ENCODE measurements around the gene MYO18A. TPM values are rescaled to one million over a fixed set of nuclear protein-coding genes. Genes with fewer than 3 reads are reported as not detected.

MYO18A gene
- total RNA-seq, 2 donors from 2014 or later, result 106 to 332 TPM

- H3K36me3 ChIP-seq, result no peaks in the 10 kb centered on the region
- no peaks in the 10 kb centered on the region for H3K27me3 ChIP-seq (replicated peaks; ENCODE audit: insufficient read depth)
- H3K9me3 ChIP-seq, result no peaks in the 10 kb centered on the region
- no peak for ATAC-seq (ENCODE audit: insufficient number of reproducible peaks, low FRiP score, low read depth)
- no peak for TF ChIP-seq CTCF (IDR thresholded peaks at IDR 0.05)
- DNase-seq (ENCODE audit: low spot score), result no peak
- H3K4me1 ChIP-seq (ENCODE audit: control insufficient read depth in 1 of 2, low read depth in 2 of 2), result peaks cover 22 to 48% of the 10 kb centered on the region in 2 donors
- peak overlapping the region; percentile 82 for H3K4me3 ChIP-seq
- H3K27ac ChIP-seq, result peak overlapping the region; percentile 66 to 85
Measured at GRCh38 chr17:29179232-29180033, 765 bp downstream of the MYO18A start.

- Histone ChIP-seq H3K4me3 (peak overlapping the region; percentile 82), H3K36me3 (no peaks in the 10 kb centered on the region), H3K9me3 (no peaks in the 10 kb centered on the region), H3K27me3 (replicated peaks; ENCODE audit: insufficient read depth) (no peaks in the 10 kb centered on the region), H3K4me1 (ENCODE audit: control insufficient read depth in 1 of 2, low read depth in 2 of 2) (peaks cover 22 to 48% of the 10 kb centered on the region in 2 donors), H3K27ac (peak overlapping the region; percentile 66 to 85)
- ATAC-seq (ENCODE audit: insufficient number of reproducible peaks, low FRiP score, low read depth) (no peak), DNase-seq (ENCODE audit: low spot score) (no peak)
- no peak for TF ChIP-seq CTCF (IDR thresholded peaks at IDR 0.05)
Measured at GRCh38 chr17:29178750-29179231, 1.4 kb downstream of the MYO18A start.

GRCh38 chr17:29177871-29178749 is 2.1 kb downstream of the MYO18A start:
- Histone ChIP-seq H3K4me3 (peak overlapping the region; percentile 82), H3K36me3 (no peaks in the 10 kb centered on the region), H3K27ac (peak overlapping the region; percentile 66 to 85), H3K27me3 (replicated peaks; ENCODE audit: insufficient read depth) (no peaks in the 10 kb centered on the region), H3K9me3 (no peaks in the 10 kb centered on the region), H3K4me1 (ENCODE audit: control insufficient read depth in 1 of 2, low read depth in 2 of 2) (peaks cover 22 to 48% of the 10 kb centered on the region in 2 donors)
- DNase-seq (ENCODE audit: low spot score) (no peak), ATAC-seq (ENCODE audit: insufficient number of reproducible peaks, low FRiP score, low read depth) (no peak)
- no peak for TF ChIP-seq CTCF (IDR thresholded peaks at IDR 0.05)

GRCh38 chr17:29177541-29177870 is 2.7 kb downstream of the MYO18A start:
- Histone ChIP-seq H3K27me3 (replicated peaks; ENCODE audit: insufficient read depth) (no peaks in the 10 kb centered on the region), H3K9me3 (no peaks in the 10 kb centered on the region), H3K4me1 (ENCODE audit: control insufficient read depth in 1 of 2, low read depth in 2 of 2) (peaks cover 22 to 48% of the 10 kb centered on the region in 2 donors), H3K27ac (peak overlapping the region in 1 of 2 donors; percentile 85), H3K4me3 (no peak overlapping the region), H3K36me3 (no peaks in the 10 kb centered on the region)
- TF ChIP-seq CTCF (IDR thresholded peaks at IDR 0.05), result no peak
- DNase-seq (ENCODE audit: low spot score) (no peak), ATAC-seq (ENCODE audit: insufficient number of reproducible peaks, low FRiP score, low read depth) (no peak)

Data from thoracic aorta (tissue), 2 donors.